HK-2 (cell line): Measurements from ENCODE around the gene BRIP1.

Experiments
- DNase-seq: peaks from one replicate; pipeline ENCODE4 v3.0.0-alpha.2; 2018; ENCODE audit not compliant: unreplicated experiment

Gene BRIP1

DNA sequence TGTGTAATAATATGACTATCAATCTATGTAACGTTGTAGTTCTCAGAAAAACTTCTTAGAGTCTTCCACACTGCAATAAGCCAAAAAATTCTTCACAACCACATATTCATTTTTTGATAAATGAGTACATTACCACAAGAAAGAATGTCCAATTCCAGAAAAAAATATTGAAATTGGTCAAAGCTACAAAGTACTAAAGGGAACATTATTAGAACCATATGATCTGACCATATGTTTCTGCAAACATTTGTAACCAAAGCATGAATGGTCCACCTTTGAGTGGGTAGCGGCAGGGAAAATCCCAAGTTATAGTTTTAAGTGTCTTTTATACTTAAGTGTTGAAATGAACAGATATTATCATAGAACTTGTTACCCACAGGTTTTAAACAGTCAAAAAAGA lies 200.6 kb downstream of the BRIP1 start:
- no peak for DNase-seq

DNA sequence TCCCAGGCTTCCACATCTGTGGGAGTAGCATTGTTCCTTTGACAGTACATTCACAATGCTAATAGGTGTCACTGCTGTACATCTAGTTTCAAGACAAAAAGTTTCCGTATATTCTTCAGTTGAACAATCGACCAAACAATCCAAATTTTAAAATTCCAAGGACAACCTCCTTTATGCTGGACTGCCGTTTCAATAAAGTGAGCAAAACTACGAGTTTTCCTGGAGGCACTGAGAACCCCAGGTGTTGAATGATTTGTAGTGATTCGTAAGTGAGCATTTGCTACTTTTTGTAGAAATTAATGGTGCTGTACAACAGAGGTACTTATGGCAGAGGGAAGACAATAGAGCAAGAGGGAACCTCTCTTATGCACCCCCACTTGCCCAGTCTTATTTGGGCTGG lies 201.1 kb downstream of the BRIP1 start:
- DNase-seq, result no peak

DNA sequence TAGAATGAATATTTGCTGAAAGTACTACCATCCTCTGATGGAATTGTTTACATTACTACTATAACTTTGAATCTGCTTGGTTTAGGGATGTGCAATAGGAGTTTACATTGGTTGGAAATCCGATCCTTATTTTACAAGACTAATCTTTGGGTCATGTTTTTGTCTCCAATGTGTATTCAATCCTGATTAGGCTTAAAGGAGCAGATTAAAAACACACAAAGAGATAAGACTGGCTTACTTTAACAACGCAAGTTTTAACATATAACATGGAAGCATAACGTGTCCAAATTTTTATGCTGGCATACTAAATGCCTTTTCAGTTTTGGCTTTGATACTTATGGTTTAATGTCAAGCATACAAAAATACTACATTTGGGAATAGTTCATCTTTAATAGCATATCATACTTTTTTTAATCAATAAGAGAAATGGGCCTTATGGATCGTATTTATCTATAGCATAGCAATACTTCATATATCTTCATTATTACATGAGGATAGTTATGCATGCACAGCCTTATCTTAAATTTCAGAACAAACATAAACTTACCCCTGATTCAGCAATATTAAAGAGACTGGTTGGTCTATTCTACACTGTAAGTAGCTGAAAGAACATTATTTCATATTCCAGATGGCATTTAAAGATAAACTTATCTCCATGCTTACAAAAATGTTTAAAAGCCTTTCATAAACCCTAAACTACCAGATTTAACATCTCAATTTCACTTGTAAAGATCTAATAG lies 202.4 kb downstream of the BRIP1 start:
- no peak for DNase-seq

DNA sequence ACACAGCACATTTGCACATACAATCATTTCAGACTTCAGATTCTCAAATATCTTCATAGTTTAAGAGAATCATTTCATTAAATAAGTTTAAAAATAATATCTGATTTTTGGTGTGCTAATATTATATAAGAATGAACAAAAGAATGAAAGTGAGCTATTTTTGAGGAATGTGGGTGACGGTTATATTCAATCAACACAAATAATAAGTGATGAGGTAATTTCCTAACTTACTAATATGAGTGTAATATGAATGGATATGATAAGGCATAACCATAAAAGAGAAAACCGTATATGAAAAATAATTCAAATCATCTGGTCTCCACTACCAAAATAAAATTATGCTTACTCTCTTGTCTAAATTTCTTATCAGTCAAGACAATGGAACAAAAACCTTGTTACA lies 203.9 kb downstream of the BRIP1 start:
- no peak for DNase-seq

DNA sequence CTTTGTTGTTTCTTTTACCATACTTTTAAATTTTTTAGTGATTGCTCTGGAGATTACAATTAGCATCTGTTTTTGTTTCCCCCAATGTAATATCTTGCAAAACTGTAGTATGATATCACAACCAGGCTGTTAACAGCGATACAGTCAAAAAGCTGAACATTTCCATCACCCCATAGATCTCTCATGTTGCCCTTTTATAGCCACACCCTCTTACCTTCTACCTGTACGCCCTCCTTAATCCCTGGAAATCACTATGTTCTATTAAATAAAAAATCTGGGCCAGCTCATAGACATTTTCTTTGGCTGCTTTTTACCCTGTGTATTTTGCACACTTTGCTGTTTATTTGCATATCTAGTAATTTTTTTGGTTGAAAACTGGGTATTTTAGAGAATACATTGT lies 205.1 kb downstream of the BRIP1 start:
- DNase-seq, result no peak

DNA sequence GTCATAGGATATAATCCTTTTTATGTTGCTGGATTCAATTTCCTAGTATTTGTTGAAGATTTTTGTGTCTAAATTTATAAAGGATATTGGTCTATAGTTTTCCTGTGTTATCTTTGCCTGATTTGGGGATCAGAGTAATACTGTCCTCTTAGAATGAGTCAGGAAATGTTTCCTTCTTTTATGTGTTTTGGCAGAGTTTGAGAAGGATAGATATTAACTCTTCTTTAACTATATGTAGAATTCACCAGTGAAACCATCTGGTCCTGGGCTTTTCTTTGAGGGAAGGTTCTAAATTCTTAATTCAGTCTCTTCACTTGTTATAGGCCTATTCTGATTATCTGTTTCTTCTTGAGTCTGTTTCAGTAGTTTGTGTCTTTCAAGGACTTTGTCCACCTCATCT lies 206.0 kb downstream of the BRIP1 start:
- no peak for DNase-seq

DNA sequence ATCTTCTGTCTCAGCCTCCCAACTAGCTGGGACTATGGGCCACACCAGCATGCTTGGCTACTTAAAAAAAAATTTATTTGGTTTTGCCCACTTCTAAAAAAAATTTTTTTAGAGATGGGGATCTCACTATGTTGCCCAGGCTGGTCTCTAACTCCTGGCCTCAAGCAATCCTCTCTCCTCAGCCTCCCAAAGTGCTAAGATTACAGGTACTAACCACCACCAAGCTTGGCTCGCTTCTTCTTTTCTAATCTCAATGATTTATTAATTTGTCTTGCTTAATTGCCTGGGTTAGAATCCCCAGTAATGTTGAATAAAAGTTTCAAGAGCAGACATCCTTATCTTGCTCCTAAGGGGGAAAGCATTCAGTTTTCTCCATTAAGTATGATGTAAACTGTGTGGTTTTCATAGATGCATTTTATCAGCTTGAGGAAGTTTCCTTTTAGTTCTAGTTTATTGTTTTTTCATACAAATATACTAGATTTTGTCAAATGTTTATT lies 206.6 kb downstream of the BRIP1 start:
- DNase-seq, result no peak

DNA sequence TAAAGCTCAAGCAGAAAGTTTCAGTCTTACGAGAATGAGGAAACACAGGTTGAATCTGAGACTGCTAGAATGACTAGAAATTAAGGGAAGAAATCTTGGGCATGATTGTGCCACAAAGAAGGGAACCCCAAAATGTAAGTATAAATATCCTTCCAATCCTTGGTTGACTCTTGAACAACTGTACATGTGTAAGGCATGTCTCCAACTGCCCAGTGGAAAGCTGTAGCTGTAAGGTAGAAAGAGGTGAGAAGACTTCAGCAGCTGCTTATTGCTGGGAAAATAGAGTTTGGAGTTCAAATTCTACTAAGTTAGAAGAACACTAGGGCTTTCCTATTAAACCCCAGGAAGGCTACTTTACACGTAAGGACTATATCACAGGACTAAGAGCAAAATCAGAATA lies 212.6 kb downstream of the BRIP1 start:
- no peak for DNase-seq

DNA sequence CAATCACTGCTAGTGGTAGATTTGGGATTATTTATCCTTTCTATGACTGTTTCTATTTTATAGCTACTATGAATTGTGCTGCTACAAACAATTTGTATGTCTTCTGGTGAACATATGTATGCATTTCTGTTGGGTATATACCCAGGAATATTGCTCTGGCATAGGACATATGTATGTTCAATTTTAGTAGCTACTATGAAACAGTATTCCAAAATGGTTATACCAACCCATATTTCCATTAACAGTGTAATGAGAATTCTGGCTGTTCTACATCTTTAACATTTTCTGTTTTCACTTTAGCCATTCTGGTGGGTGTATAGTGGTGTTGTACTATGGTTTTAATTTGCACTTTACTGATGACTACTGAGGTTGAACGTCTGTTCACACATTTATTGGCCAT lies 214.7 kb downstream of the BRIP1 start:
- no peak for DNase-seq

DNA sequence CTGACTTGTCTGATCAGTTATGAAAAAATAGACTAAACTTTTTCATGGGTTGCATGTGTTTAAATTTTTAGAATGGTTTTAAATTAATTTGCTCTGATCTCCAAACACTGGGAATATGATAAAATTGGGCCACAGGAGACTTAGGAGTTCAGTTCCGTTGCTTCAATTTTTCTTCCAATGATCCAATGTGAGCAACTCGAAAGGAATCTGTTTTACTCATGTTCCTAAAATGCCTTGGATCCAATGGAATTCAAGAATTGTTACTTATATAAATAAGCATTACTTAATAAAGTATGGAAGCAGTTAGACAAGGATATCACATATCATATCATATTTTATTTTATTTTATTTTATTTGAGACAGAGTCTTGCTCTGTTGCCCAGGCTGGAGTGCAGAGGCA lies 216.3 kb downstream of the BRIP1 start:
- no peak for DNase-seq

DNA sequence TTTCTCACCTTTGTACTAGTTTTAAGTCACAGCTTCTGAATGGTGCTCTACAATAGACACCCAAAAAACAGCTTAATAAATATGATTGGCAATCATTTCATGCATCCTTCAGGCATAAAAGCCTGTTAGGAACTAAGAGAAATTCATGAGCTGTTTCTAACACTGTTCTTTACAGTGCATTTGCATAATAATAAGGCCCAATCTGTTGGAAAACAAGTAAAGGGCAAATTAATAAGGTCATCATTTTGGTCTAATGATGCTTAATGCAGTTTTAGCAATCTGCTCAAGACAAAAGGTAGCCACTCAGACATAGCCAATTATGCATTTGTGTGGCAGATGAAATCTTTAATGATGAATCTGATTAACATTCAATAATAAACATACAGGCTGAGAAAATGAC lies 216.8 kb downstream of the BRIP1 start:
- DNase-seq, result no peak

DNA sequence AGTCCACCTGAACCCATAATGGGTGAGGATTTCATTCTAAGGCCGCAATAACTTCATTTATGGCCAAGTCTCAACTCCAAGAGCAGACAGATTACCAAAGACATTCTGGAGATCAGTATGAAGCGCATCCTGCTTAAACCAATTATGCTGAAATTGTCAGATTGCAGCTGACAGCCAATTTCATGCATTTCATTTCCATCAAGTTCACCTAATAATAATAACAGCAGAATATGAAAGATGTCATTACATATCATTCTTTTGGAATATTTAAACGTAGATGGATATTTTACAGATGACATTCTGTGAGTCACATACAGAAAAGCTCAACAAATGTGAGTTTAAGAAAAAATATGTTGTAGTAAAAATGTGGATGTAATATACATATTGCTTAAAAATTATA lies 217.4 kb downstream of the BRIP1 start:
- no peak for DNase-seq

DNA sequence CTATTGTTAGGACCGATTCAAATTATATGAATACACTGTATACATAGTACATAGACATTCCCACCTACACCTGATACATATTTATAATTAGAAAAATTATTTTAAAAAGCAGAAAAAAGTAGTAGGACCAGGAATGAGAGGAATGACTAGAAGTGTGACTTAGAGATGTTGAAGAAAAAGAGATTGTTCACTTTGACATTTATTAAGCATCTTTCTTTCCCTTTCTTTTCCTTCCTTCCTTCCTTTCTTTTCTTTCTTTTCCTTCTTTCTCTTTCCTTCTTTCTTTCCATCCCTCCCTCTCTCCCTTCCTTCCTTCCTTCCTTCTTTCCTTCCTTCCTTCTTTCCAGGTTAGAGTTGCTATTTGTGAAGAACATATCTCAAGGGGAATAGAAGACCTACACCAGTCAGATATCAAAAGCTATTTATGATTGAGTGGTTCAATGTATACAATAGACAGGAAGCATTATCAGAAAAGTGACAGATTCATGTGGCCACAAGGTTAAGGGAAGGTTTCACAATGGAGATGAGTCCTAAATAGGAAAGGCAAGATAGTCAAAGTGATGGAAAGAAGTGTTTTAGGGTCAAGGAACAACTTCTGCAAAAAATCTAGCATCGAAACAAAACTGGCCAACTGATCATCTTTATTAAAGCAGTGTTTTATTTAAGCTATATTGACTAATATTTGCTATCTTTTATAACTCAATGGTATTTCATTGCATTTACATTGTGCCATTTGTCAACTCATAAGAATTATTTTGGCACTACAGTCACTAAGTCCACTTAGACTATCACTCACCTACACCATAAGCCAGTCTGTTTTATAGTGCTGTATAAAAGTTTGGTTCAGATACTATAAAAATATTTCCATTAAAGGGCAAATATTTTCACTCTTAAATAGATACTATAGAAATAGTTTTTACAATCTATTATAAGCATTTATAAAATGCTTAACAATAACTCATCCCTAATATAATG lies 218.2 kb downstream of the BRIP1 start:
- no peak for DNase-seq

DNA sequence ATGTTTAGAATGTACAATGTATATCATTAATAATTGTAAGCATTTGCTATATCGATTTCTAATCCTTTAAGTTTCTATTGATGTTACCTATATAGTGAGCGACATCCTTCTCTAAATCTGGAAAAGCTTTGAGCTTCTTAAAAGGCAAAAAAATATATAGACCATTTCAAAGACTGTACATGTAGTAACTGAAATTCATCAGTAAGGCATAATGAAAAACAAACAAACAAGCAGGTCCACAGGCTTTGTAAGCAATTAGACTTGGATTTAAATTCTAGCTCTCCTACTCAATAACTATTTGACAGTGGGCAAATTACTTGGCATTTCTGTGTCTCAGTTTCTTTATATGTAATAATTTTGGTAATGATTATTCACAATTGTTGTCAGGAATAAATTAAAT lies 220.6 kb downstream of the BRIP1 start:
- no peak for DNase-seq

DNA sequence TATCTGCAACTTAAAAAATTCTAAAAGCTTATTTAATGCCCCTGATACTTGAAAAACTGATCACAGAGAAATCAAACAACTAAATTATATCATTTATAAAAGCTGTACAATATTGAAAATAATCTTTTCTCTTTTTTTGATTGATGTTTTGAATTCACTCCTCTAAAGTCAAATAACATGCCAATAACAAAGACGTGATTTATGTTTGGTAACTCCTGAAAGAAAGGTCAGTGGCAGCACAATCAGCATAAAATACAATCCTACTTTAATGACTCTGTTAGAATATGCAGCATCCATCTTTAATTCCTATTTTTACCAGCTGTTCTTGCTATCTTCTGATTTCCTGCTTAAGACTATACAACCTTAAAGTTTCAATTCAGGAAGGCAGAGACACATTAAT lies 221.6 kb downstream of the BRIP1 start:
- no peak for DNase-seq

DNA sequence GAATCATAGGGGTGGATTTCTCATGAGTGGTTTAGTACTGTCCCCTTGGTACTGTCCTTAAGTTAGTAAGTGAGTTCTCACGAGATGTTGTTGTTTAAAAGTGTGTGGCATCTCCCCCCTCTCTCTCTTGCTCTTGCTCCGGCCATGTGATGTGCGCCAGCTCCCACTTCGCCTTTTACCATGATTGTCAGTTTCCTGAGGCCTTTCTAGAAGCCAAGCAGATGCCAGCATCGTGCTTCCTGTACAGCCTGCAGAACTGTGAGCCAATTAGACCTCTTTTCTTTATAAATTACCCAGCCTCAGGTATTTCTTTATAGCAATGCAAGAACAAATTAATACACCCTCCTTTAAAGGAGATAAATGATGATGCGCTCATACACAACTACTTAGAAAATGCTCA lies 222.2 kb downstream of the BRIP1 start:
- DNase-seq, result no peak

DNA sequence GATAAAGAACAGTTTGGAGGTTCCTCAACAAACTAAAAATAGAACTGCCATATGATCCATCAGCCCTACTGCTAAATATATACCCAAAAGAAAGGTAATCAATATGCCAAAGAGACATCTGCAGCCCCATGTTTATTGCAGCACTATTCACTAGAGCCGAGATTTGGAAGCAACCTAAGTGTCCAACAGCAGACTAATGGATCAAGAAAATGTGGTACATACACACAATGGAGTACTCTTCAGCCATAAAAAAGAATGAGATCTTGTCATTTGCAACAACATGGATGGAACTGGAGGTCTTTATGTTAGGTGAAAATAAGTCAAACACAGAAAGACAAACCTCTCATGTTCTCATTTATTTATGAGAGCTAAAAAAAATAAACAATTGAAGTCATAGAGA lies 223.5 kb downstream of the BRIP1 start:
- DNase-seq, result no peak

DNA sequence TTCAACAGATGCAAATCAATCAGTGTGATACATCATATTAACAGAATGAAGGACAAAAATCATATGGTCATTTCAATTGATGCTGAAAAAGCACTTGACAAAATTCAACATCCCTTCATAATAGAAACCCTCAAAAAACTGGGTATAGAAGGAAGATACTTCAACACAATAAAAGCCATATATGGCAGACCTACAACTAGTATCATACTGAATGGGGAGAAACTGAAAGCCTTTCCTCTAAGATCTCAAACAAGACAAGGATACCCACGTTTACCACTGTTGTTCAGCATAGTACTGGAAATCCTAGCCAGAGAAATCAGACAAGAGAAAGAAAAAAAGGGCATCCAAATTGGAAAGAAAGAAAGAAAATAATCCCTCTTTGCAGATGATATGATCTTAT lies 225.2 kb downstream of the BRIP1 start:
- no peak for DNase-seq

DNA sequence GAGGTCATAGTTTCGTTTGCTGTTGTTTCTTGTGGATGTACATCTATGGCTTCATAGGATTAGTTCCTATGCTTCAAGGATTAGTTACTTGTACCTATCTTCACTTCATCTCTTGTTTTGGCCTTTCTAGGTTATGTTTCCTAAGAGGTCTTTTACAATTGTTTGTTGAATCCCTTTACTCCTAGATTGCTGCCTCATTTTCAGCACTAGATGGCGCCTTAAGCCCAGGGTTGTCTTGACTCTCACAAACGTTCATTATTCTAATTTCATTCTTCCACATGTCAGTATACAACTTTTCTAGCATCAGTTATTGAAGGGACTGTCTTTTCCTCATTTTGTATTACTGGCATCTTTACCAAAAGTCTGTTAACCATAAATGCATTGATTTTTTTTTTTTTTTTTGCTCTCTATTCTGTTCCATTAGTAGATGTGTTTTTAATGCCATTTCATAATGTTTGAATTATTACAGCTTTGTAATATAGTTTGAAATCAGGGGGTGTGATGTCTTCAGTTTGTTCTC lies 227.4 kb downstream of the BRIP1 start:
- peak; percentile 29 for DNase-seq

DNA sequence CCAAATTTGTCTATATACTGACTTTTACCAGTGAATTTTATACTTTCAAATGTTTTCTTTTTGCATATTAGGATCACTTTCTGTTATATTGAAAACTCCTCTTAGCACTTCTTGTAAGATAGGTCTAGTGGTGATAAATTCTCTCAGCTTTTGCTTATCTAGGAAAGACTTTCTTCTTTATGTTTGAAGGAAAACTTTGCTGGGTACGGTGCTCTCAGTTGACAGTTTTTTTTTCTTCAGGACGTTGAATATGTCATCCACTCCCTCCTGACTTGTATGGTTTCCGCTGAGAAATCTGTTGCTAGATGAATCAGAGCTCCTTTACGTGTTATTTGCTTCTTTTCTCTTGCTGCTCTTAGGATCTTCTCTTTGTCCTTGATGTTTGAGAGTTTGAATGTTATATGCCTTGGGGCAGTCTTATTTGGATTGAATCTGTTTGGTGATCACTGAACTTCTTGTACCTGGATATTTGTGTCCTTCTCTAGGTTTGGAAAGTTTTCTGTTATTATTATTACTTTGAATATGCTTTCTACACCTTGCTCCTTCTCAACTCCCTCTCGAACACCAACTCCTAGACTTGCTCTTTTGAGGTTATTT lies 228.3 kb downstream of the BRIP1 start:
- DNase-seq, result no peak

DNA sequence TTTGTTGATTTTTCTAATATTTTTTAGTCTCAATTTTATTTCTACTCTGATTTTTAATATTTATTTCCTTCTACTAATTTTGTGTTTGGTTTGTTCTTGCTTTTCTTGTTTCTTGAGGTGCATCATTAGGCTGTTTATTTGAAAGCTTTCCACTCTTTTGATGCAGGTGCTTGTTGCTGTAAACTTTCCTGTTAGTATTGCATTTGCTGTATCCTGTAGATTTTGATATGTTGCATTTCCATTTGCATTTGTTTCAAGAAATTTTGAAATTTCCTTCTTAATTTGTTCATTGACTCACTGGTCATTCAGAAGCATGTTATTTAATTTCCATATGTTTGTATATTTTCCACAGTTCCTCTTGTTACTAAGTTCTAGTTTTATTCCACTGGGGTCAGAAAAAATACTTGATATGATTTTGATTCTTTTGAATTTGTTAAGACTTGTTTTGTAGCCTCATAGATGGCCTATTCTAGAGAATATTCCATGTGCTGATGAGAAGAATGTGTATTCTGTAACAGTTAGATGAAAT lies 229.3 kb downstream of the BRIP1 start:
- DNase-seq, result no peak

DNA sequence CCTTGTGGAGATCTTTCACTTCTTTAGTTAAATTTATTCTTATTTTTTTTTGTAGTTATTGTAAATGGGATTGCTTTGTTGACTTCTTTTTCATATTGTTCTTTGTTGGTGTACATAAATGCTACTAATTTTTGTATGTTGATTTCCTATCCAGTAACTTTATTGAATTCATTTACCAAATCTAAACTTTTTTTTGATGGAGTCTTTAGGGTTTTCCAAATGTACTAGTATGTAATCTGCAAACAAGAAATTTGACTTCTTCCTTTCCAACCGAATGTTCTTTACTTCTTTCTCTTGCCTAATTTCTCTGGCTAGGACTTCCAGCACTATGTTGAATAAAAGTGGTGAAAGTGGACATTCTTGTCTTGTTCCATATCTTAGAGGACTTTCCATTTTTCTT lies 230.5 kb downstream of the BRIP1 start:
- DNase-seq, result no peak
